Measurements from ENCODE around the gene N4BP3. TPM values are rescaled to one million over a fixed set of nuclear protein-coding genes. Genes with fewer than 3 reads are reported as not detected.
A peak's percentile ranks its signal among the peaks of the same experiment; 100 is the strongest.

N4BP3 gene
- total and polyA plus RNA-seq, 2 of the 13 experiments (the other 11 are each of a cell fraction or from before 2014, with no cell fraction given): 0.13 TPM; not detected in 1

DNA sequence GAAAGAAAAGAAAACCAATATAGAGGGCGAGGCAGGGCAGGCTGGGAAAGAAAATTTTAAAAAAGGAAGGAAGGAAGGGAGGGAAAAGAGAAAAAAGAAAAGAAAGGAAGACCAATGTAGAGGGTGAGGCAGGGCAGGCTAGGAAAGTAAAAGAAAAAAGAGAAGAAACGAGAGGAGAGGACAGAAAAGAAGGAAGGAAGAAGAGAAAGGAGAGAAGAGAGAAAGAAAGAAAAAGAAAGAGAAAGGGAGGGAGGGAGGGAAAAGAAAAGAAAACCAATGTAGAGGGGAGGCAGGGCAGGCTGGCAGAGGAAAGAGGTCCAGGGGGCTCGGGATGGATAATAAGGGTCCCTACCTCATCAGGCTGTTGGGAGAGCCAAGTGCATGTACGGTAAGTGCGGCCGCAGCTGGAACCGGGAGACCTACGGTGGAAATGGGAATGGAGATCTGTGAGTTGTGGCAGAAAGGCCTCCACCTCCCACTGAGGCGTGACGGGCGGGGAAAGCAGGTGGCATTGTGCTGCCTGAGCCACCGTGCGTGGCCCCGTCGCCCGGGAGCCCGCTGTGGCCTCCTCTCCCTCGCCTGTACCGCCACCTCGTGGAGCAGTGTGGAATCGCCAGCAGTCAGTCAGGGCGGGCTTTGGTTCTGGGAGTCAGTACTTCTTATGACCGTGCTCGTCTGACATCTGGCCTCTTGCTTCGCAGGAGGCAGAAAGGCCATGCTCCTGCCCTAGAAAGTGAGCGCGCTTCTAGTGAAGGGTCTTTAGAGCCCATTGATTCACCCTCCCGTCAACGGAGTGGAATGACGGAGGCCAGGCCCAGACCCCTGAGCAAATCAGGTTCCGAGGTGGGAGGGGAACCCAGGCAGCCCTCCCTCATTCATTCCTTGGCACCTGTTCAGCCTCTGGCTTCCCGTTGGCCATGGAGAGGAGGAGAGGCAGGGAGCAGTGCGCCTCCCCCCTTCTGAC lies 50.7 kb downstream of the N4BP3 start (continued):
- TF ChIP-seq SP1 (IDR thresholded peaks at IDR 0.05): no peak
- 0 out of 2 replicates have a peak, but pooled peaks have one; percentile 14 for TF ChIP-seq SP1 (CRISPR knock-in tag; IDR thresholded peaks at IDR 0.05)

DNA sequence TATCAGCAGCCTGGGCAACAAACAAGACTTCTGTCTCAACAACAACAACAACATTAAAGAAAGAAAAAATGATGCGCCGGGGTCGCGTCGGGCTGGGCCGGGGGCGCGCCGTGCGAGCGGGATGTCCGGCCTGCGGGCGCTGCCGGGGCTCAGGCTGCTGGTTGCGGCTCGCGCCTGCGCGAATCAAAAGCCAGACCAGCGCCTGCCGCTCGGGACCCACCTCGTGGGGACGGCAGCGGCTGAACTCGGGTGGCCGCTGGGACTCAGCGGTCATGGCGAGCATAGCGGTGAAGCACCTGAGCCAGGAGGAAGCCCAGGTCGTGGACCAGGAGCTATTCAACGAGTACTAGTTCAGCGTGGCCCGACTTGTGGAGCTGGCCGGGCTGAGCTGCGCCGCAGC lies 52.2 kb downstream of the N4BP3 start:
- no peak for ATAC-seq
- WGBS (ENCODE audit: low lambda C conversion rate): 93% methylated on average over 20 of the region's 38 CpGs

More for the DNA sequence above, 52.2 kb downstream of the N4BP3 start:
- ChIA-PET POLR2A (no interaction called here), CTCF (ENCODE audit: low intra/inter-chr PET ratio, low total read pairs) (no interaction called here)
- Histone ChIP-seq H4K20me1 (ENCODE audit: insufficient read depth, low read length) (no peaks in the 10 kb centered on the region), H2AFZ (ENCODE audit: low read length) (no peak overlapping the region), H3K4me2 (ENCODE audit: low read depth, low read length) (no peak overlapping the region), H3K27me3 (ENCODE audit: control insufficient read depth in 1 of 2, insufficient read depth in 2 of 2, low read length in 2 of 2) (peaks cover 2 to 31% of the 10 kb centered on the region in 2 experiments; a peak in 4 of 5 replicates), H3K27ac (ENCODE audit: extremely low read length, insufficient read depth, low read length) (no peak overlapping the region), H3K79me2 (ENCODE audit: insufficient read depth, low read length) (no peaks in the 10 kb centered on the region), H3K4me3 (replicated peaks in 1 of 3; ENCODE audit: insufficient read depth in 1 of 3, low read depth in 2 of 3, low read length in 3 of 3) (no peak overlapping the region), H3K36me3 (replicated peaks in 1 of 2; ENCODE audit: control insufficient read depth in 1 of 2, insufficient read depth in 2 of 2, low read length in 2 of 2) (no peaks in the 10 kb centered on the region), H3K4me1 (ENCODE audit: insufficient read depth, low read length) (peaks cover 9% of the 10 kb centered on the region), H3K9ac (ENCODE audit: insufficient read depth, low read depth, low read length) (no peak overlapping the region), H3K9me3 (ENCODE audit: low read length) (no peaks in the 10 kb centered on the region)
- DNase-seq (ENCODE audit: low spot score) (no peak), FAIRE-seq (no peak)
- in situ Hi-C loops (cut with HindIII; ENCODE audit: extremely low pct_ligation_motif_present, low pct_unique_long_range_greater_than_20kb) (no loop called here), intact Hi-C loops (cut with micrococcal nuclease; ENCODE audit: unreplicated experiment) (no loop called here)
- no peak for TF ChIP-seq ZNF326 (CRISPR knock-in tag; IDR thresholded peaks at IDR 0.05; ENCODE audit: borderline replicate concordance)
- TF ChIP-seq EED (CRISPR knock-in tag; IDR thresholded peaks at IDR 0.05): no peak
- no peak for TF ChIP-seq ZMYM3 (CRISPR knock-in tag; IDR thresholded peaks at IDR 0.05)
- TF ChIP-seq ZNF841 (CRISPR knock-in tag; IDR thresholded peaks at IDR 0.05; ENCODE audit: borderline replicate concordance): no peak
- TF ChIP-seq, protein P1, sequence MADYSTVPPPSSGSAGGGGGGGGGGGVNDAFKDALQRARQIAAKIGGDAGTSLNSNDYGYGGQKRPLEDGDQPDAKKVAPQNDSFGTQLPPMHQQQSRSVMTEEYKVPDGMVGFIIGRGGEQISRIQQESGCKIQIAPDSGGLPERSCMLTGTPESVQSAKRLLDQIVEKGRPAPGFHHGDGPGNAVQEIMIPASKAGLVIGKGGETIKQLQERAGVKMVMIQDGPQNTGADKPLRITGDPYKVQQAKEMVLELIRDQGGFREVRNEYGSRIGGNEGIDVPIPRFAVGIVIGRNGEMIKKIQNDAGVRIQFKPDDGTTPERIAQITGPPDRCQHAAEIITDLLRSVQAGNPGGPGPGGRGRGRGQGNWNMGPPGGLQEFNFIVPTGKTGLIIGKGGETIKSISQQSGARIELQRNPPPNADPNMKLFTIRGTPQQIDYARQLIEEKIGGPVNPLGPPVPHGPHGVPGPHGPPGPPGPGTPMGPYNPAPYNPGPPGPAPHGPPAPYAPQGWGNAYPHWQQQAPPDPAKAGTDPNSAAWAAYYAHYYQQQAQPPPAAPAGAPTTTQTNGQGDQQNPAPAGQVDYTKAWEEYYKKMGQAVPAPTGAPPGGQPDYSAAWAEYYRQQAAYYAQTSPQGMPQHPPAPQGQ (CRISPR knock-in tag; IDR thresholded peaks at IDR 0.05; ENCODE audit: borderline replicate concordance): no peak
- no peak for TF ChIP-seq MEF2D (CRISPR knock-in tag; IDR thresholded peaks at IDR 0.05)
- BruUV-seq (replicated peaks): no TSS peak
